ENCODE measurements around the gene CFAP97D2.
"Not testable (repeated sequence)": the region's sequence is repeated elsewhere in the genome, so short reads cannot be mapped to it uniquely, and the experiment has no call there.

Gene CFAP97D2

GRCh38 chr13:114155926-114156883, 22.9 kb upstream of the CFAP97D2 start:
- H3K4me3 ChIP-seq (ENCODE audit: low read length), result no peak overlapping the region
- DNase-seq (ENCODE audit: low read depth), result no peak
- TF ChIP-seq, protein P1, sequence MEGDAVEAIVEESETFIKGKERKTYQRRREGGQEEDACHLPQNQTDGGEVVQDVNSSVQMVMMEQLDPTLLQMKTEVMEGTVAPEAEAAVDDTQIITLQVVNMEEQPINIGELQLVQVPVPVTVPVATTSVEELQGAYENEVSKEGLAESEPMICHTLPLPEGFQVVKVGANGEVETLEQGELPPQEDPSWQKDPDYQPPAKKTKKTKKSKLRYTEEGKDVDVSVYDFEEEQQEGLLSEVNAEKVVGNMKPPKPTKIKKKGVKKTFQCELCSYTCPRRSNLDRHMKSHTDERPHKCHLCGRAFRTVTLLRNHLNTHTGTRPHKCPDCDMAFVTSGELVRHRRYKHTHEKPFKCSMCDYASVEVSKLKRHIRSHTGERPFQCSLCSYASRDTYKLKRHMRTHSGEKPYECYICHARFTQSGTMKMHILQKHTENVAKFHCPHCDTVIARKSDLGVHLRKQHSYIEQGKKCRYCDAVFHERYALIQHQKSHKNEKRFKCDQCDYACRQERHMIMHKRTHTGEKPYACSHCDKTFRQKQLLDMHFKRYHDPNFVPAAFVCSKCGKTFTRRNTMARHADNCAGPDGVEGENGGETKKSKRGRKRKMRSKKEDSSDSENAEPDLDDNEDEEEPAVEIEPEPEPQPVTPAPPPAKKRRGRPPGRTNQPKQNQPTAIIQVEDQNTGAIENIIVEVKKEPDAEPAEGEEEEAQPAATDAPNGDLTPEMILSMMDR (conservative IDR thresholded peaks at IDR 0.05; ENCODE audit: low read length), result no peak

DNA sequence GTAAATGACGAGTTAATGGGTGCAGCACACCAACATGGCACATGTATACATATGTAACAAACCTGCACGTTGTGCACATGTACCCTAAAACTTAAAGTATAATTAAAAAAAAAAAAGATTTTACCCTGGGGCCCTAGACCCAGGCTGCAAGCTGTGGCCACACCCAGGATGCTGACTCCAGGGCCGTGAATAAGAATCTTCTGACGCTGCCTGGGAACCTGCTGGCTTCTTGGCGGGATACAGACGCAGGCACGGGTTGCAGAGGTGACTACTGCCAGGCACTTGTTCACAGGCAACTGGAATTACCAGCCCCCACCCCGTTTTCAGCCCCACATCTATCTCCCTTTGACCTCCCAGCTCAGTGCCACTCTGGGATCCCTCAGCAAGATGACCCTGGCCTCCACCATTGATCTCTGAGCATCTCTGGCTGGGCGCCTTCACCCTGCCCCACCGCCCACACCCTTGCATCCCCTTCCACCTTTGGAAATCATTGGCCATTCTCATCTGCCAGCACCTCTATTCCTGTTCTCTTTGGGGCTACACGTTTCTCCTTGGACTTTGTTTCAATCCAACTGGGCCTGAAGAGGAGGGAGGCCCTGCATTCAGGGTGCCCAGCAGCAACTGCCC, 21.1 kb upstream of the CFAP97D2 start:
- no peak for DNase-seq (ENCODE audit: low read depth)
- TF ChIP-seq, protein P1 (conservative IDR thresholded peaks at IDR 0.05; ENCODE audit: low read length), result no peak
- no peak overlapping the region for H3K4me3 ChIP-seq (ENCODE audit: low read length)

GRCh38 chr13:114158869-114159666, 20.0 kb upstream of the CFAP97D2 start:
- not testable (repeated sequence) for H3K4me3 ChIP-seq (ENCODE audit: low read length); DNase-seq (ENCODE audit: low read depth)

- TF ChIP-seq, protein P1 (conservative IDR thresholded peaks at IDR 0.05; ENCODE audit: low read length), result no peak
- H3K4me3 ChIP-seq (ENCODE audit: low read length), result no peak overlapping the region
- DNase-seq (ENCODE audit: low read depth), result no peak
Measured at GRCh38 chr13:114161028-114161556, 18.0 kb upstream of the CFAP97D2 start.

- DNase-seq (ENCODE audit: low read depth), result peak; percentile 47
- TF ChIP-seq, protein P1 (conservative IDR thresholded peaks at IDR 0.05; ENCODE audit: low read length), result no peak
- H3K4me3 ChIP-seq (ENCODE audit: low read length), result peak overlapping the region; percentile 26; the same call in 1 of the 2 replicates
Measured at GRCh38 chr13:114161644-114162532, 17.2 kb upstream of the CFAP97D2 start.

DNA sequence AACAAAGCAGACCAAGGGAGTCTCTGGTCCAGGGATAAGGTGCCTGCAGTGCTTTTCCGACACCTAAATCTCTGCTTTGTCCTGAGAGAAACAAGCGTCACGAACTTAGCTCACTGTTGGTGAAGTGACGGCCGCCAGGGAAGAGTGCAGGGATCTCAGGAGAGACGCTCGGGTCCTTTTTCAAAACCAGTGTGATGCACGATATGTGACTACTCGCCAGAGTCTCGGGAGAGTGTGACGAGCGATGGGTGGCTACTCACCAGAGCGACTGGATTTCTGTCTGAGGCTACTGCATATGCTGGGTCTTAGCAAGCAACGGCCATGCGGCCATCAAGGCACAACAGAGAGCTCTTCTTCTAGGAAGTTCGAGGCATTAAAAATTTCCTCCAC, 16.5 kb upstream of the CFAP97D2 start:
- H3K4me3 ChIP-seq (ENCODE audit: low read length), result no peak overlapping the region
- TF ChIP-seq, protein P1 (conservative IDR thresholded peaks at IDR 0.05; ENCODE audit: low read length), result no peak
- DNase-seq (ENCODE audit: low read depth), result no peak

Measured in AG10803 (cell line).